Epithelial cell of proximal tubule (primary cell): Measurements from ENCODE around the gene FARP1. TPM values are rescaled to one million over a fixed set of nuclear protein-coding genes. Genes with fewer than 3 reads are reported as not detected.

Source experiments
- DNase-seq: peaks from one replicate; pipeline ENCODE4 v3.0.0-alpha.2; 2011; ENCODE audit warnings: low read depth
- H3K4me3 ChIP-seq: 2 replicates; pipeline ENCODE4 v1.5.1; 2011; ENCODE audit warnings: low read depth, mild to moderate bottlenecking, low read length
- total RNA-seq: library from RNA; depleted of rRNA; stranded (reverse); fragments of >200 nt; gene quantifications from 2 replicates; pipeline ENCODE4 v1.2.3, GENCODE V29; 2015
- TF ChIP-seq, protein P1 (sequence below): conservative IDR thresholded peaks from 2 replicates; pipeline ENCODE4 v1.5.1; 2012; ENCODE audit warnings: low read depth, mild to moderate bottlenecking, low read length

The FARP1 gene, protein sequence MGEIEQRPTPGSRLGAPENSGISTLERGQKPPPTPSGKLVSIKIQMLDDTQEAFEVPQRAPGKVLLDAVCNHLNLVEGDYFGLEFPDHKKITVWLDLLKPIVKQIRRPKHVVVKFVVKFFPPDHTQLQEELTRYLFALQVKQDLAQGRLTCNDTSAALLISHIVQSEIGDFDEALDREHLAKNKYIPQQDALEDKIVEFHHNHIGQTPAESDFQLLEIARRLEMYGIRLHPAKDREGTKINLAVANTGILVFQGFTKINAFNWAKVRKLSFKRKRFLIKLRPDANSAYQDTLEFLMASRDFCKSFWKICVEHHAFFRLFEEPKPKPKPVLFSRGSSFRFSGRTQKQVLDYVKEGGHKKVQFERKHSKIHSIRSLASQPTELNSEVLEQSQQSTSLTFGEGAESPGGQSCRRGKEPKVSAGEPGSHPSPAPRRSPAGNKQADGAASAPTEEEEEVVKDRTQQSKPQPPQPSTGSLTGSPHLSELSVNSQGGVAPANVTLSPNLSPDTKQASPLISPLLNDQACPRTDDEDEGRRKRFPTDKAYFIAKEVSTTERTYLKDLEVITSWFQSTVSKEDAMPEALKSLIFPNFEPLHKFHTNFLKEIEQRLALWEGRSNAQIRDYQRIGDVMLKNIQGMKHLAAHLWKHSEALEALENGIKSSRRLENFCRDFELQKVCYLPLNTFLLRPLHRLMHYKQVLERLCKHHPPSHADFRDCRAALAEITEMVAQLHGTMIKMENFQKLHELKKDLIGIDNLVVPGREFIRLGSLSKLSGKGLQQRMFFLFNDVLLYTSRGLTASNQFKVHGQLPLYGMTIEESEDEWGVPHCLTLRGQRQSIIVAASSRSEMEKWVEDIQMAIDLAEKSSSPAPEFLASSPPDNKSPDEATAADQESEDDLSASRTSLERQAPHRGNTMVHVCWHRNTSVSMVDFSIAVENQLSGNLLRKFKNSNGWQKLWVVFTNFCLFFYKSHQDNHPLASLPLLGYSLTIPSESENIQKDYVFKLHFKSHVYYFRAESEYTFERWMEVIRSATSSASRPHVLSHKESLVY
- 75.7 and 97.0 TPM in 2 replicates for total RNA-seq

- no peak for DNase-seq
Observed at GRCh38 chr13:98142380-98143156, at the start of gene FARP1. FARP1 (plus strand) TSS chr13:98143094; CDS start chr13:98213243, 70,149 bp downstream.

GRCh38 chr13:98094678-98095266 is 48.1 kb upstream of the FARP1 start:
- no peak overlapping the region for H3K4me3 ChIP-seq
- no peak for DNase-seq
- TF ChIP-seq, protein P1, sequence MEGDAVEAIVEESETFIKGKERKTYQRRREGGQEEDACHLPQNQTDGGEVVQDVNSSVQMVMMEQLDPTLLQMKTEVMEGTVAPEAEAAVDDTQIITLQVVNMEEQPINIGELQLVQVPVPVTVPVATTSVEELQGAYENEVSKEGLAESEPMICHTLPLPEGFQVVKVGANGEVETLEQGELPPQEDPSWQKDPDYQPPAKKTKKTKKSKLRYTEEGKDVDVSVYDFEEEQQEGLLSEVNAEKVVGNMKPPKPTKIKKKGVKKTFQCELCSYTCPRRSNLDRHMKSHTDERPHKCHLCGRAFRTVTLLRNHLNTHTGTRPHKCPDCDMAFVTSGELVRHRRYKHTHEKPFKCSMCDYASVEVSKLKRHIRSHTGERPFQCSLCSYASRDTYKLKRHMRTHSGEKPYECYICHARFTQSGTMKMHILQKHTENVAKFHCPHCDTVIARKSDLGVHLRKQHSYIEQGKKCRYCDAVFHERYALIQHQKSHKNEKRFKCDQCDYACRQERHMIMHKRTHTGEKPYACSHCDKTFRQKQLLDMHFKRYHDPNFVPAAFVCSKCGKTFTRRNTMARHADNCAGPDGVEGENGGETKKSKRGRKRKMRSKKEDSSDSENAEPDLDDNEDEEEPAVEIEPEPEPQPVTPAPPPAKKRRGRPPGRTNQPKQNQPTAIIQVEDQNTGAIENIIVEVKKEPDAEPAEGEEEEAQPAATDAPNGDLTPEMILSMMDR = no peak

More at GRCh38 chr13:98142380-98143156, at the start of gene FARP1:
- TF ChIP-seq, protein P1 = no peak
- H3K4me3 ChIP-seq = peak within 1 kb of the TSS; percentile 81

GRCh38 chr13:98096059-98096458 is 46.8 kb upstream of the FARP1 start:
- TF ChIP-seq, protein P1 = no peak
- H3K4me3 ChIP-seq = no peak overlapping the region
- no peak for DNase-seq

DNA sequence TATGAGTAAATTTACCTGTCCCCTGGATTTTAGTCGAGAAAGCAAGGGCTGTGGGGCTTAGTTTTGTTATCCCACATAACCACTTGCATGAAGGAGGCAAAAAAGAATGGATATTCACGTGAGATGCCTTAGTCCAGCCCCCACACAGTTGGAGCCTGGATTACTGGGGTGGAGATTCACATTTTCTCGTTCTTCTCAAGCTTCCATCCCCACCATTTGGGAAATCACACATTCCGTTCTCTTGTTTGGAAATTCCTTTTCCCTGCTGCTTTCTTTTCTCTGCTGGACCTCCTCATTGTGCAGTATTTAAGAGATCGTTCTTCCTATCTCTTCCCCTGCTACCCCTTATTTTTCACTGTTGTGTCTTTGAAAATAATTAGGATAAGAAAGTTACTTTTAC is 45.1 kb upstream of the FARP1 start:
- no peak overlapping the region for H3K4me3 ChIP-seq
- no peak for DNase-seq
- TF ChIP-seq, protein P1 = no peak

DNA sequence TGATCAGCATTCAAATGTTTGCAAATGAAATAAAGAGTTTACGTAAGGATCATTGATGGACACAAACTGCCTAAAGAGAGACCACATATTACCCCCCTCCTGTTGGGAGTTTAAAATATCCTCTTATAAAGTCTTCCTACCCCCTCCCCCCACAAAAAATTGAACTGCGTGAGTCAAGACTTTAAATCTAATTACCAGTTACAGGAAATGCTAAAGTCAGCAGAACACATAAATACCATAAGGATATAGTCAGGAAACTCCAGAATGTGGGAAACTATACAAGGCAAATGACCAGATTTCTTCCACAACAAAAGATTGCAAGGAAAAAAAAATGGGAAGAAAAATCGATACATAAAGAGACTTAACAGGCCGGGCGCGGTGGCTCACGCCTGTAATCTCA is 44.4 kb upstream of the FARP1 start:
- H3K4me3 ChIP-seq = no peak overlapping the region
- DNase-seq = no peak

More for the DNA sequence above, 44.4 kb upstream of the FARP1 start:
- TF ChIP-seq, protein P1 = no peak
